ENCODE data around the gene PPCDC. TPM values are rescaled to one million over a fixed set of nuclear protein-coding genes. Genes with fewer than 3 reads are reported as not detected.

Gene PPCDC
- total RNA-seq, 2 experiments from 2014 or later: 19.6 to 20.7 TPM

GRCh38 chr15:75022783-75023180 is 608 bp upstream of the PPCDC start:
- ChIA-PET POLR2A (interaction anchor here (0.5 to 1.3 kb wide), 3 partner anchors 21 to 327 kb away, joined by 3 read pairs; partner anchors contain the start of gene SCAMP5), CTCF (interaction anchor here (1.4 to 2.2 kb wide), 5 partner anchors 12 to 182 kb away, joined by 3 to 14 read pairs (median 5); partner anchors contain the start of gene C15orf39)
- peaks cover 31% of the 10 kb centered on the region for H3K4me1 Mint-ChIP-seq
- peaks cover 5% of the 10 kb centered on the region for H3K36me3 Mint-ChIP-seq (ENCODE audit: low read depth)
- peak overlapping the region; percentile 97 for H3K4me3 Mint-ChIP-seq
- no peaks in the 10 kb centered on the region for H3K9me3 Mint-ChIP-seq
- no peak for DNase-seq
- peak overlapping the region; percentile 31 for H3K27ac Mint-ChIP-seq
- no peaks in the 10 kb centered on the region for H3K27me3 Mint-ChIP-seq

GRCh38 chr15:75023872-75024636 is 664 bp downstream of the PPCDC start:
- Mint-ChIP-seq H3K27me3 (no peaks in the 10 kb centered on the region), H3K9me3 (no peaks in the 10 kb centered on the region), H3K36me3 (ENCODE audit: low read depth) (peaks cover 5% of the 10 kb centered on the region), H3K27ac (peak overlapping the region; percentile 99), H3K4me3 (peak overlapping the region; percentile 97), H3K4me1 (peaks cover 33% of the 10 kb centered on the region)
- ChIA-PET CTCF (interaction anchor here (0.6 to 2.2 kb wide), 10 partner anchors 19 to 1978 kb away, joined by 3 to 14 read pairs (median 4); partner anchors contain the start of gene C15orf39), POLR2A (interaction anchor here (0.6 to 1.3 kb wide), 2 partner anchors 19 to 427 kb away, joined by 3 to 11 read pairs; partner anchors contain the start of gene SIN3A)
- peak; percentile 21 for DNase-seq

GRCh38 chr15:75025107-75025506 is 1.7 kb downstream of the PPCDC start:
- Mint-ChIP-seq H3K4me1 (peaks cover 40% of the 10 kb centered on the region), H3K4me3 (peak overlapping the region; percentile 97), H3K27ac (peak overlapping the region; percentile 99)

GRCh38 chr15:75025548-75026260 is 2.3 kb downstream of the PPCDC start:
- Mint-ChIP-seq H3K27ac (no peak overlapping the region), H3K9me3 (no peaks in the 10 kb centered on the region), H3K4me3 (peak overlapping the region; percentile 97), H3K4me1 (peaks cover 45% of the 10 kb centered on the region), H3K36me3 (ENCODE audit: low read depth) (peaks cover 7% of the 10 kb centered on the region), H3K27me3 (no peaks in the 10 kb centered on the region)
- no peak for DNase-seq
- ChIA-PET POLR2A (no interaction called here), CTCF (interaction anchor here (1.0 to 1.8 kb wide), 4 partner anchors 12 to 179 kb away, joined by 3 to 10 read pairs (median 6); partner anchors contain the start of gene C15orf39)

More at GRCh38 chr15:75025107-75025506, 1.7 kb downstream of the PPCDC start:
- CTCF ChIA-PET: interaction anchor here (0.7 to 1.8 kb wide), 4 partner anchors 18 to 1977 kb away, joined by 3 to 10 read pairs (median 4); partner anchors contain the start of gene C15orf39
- POLR2A ChIA-PET: no interaction called here
- no peaks in the 10 kb centered on the region for H3K9me3 Mint-ChIP-seq
- H3K36me3 Mint-ChIP-seq (ENCODE audit: low read depth): peaks cover 5% of the 10 kb centered on the region
- no peaks in the 10 kb centered on the region for H3K27me3 Mint-ChIP-seq
- no peak for DNase-seq

GRCh38 chr15:75027551-75027950 is 4.2 kb downstream of the PPCDC start:
- Mint-ChIP-seq H3K9me3 (no peaks in the 10 kb centered on the region), H3K27ac (no peak overlapping the region), H3K4me1 (peaks cover 61% of the 10 kb centered on the region), H3K4me3 (no peak overlapping the region), H3K36me3 (ENCODE audit: low read depth) (peaks cover 14% of the 10 kb centered on the region), H3K27me3 (no peaks in the 10 kb centered on the region)
- POLR2A ChIA-PET: no interaction called here
- DNase-seq: no peak
- CTCF ChIA-PET: interaction anchor here (1.1 to 1.4 kb wide), 2 partner anchors 172 to 174 kb away, joined by 3 to 4 read pairs; partner anchors contain the start of gene C15orf39

GRCh38 chr15:75028991-75029377 is 5.6 kb downstream of the PPCDC start:
- Mint-ChIP-seq H3K27ac (no peak overlapping the region), H3K36me3 (ENCODE audit: low read depth) (peaks cover 15% of the 10 kb centered on the region), H3K27me3 (no peaks in the 10 kb centered on the region), H3K9me3 (no peaks in the 10 kb centered on the region), H3K4me1 (peaks cover 58% of the 10 kb centered on the region), H3K4me3 (no peak overlapping the region)
- ChIA-PET POLR2A (no interaction called here), CTCF (interaction anchor here (0.6 to 3.8 kb wide), 17 partner anchors 10 to 187 kb away, joined by 3 to 34 read pairs (median 4); partner anchors contain the start of gene C15orf39)
- DNase-seq: no peak

GRCh38 chr15:75029378-75030022 is 6.1 kb downstream of the PPCDC start:
- peak; percentile 92 for DNase-seq
- H3K27ac Mint-ChIP-seq: no peak overlapping the region
- H3K9me3 Mint-ChIP-seq: no peaks in the 10 kb centered on the region
- peaks cover 54% of the 10 kb centered on the region for H3K4me1 Mint-ChIP-seq
- POLR2A ChIA-PET: no interaction called here
- CTCF ChIA-PET: interaction anchor here (0.6 to 3.8 kb wide), 21 partner anchors 8 to 278 kb away, joined by 3 to 34 read pairs (median 4); partner anchors contain the start of gene C15orf39
- no peaks in the 10 kb centered on the region for H3K27me3 Mint-ChIP-seq
- H3K4me3 Mint-ChIP-seq: no peak overlapping the region
- peaks cover 15% of the 10 kb centered on the region for H3K36me3 Mint-ChIP-seq (ENCODE audit: low read depth)

- ChIA-PET CTCF (interaction anchor here (0.6 to 3.8 kb wide), 13 partner anchors 9 to 186 kb away, joined by 3 to 34 read pairs (median 6); partner anchors contain the start of gene C15orf39), POLR2A (no interaction called here)
- H3K9me3 Mint-ChIP-seq: no peaks in the 10 kb centered on the region
- no peak overlapping the region for H3K4me3 Mint-ChIP-seq
- H3K4me1 Mint-ChIP-seq: peaks cover 50% of the 10 kb centered on the region
- no peaks in the 10 kb centered on the region for H3K27me3 Mint-ChIP-seq
- DNase-seq: no peak
- H3K27ac Mint-ChIP-seq: no peak overlapping the region
- peaks cover 15% of the 10 kb centered on the region for H3K36me3 Mint-ChIP-seq (ENCODE audit: low read depth)
Measured at GRCh38 chr15:75030023-75030413, 6.6 kb downstream of the PPCDC start.

GRCh38 chr15:75030424-75030823 is 7.0 kb downstream of the PPCDC start:
- DNase-seq: no peak
- Mint-ChIP-seq H3K27ac (no peak overlapping the region), H3K36me3 (ENCODE audit: low read depth) (peaks cover 15% of the 10 kb centered on the region), H3K4me3 (no peak overlapping the region), H3K27me3 (no peaks in the 10 kb centered on the region), H3K9me3 (no peaks in the 10 kb centered on the region), H3K4me1 (peaks cover 46% of the 10 kb centered on the region)
- POLR2A ChIA-PET: interaction anchor here (0.5 kb wide), 1 partner anchor 171 kb away, joined by 3 read pairs; no protein-coding TSS in a partner anchor
- CTCF ChIA-PET: interaction anchor here (1.9 to 3.8 kb wide), 4 partner anchors 13 to 179 kb away, joined by 6 to 34 read pairs (median 14); partner anchors contain the start of gene C15orf39

GRCh38 chr15:75031848-75032247 is 8.5 kb downstream of the PPCDC start:
- ChIA-PET CTCF (interaction anchor here (1.0 to 3.8 kb wide), 3 partner anchors 11 to 172 kb away, joined by 3 to 34 read pairs (median 6); partner anchors contain the start of gene C15orf39), POLR2A (no interaction called here)
- H3K36me3 Mint-ChIP-seq (ENCODE audit: low read depth): peaks cover 17% of the 10 kb centered on the region
- no peak overlapping the region for H3K4me3 Mint-ChIP-seq
- H3K27ac Mint-ChIP-seq: peak overlapping the region; percentile 25
- no peak for DNase-seq
- H3K27me3 Mint-ChIP-seq: no peaks in the 10 kb centered on the region
- no peaks in the 10 kb centered on the region for H3K9me3 Mint-ChIP-seq
- peaks cover 44% of the 10 kb centered on the region for H3K4me1 Mint-ChIP-seq

GRCh38 chr15:75032395-75032794 is 9.0 kb downstream of the PPCDC start:
- Mint-ChIP-seq H3K36me3 (ENCODE audit: low read depth) (peaks cover 22% of the 10 kb centered on the region), H3K27me3 (no peaks in the 10 kb centered on the region), H3K4me1 (peaks cover 50% of the 10 kb centered on the region), H3K27ac (no peak overlapping the region), H3K9me3 (no peaks in the 10 kb centered on the region), H3K4me3 (no peak overlapping the region)
- ChIA-PET POLR2A (no interaction called here), CTCF (interaction anchor here (1.0 to 3.8 kb wide), 3 partner anchors 11 to 171 kb away, joined by 3 to 34 read pairs (median 6); partner anchors contain the start of gene C15orf39)
- no peak for DNase-seq

- Mint-ChIP-seq H3K9me3 (no peaks in the 10 kb centered on the region), H3K4me3 (no peak overlapping the region), H3K27me3 (no peaks in the 10 kb centered on the region), H3K36me3 (ENCODE audit: low read depth) (peaks cover 24% of the 10 kb centered on the region), H3K4me1 (peaks cover 58% of the 10 kb centered on the region), H3K27ac (no peak overlapping the region)
- ChIA-PET CTCF (interaction anchor here (0.6 to 1.7 kb wide), 11 partner anchors 10 to 342 kb away, joined by 3 to 7 read pairs (median 4); partner anchors contain the start of genes C15orf39, PPCDC and SCAMP5), POLR2A (no interaction called here)
- no peak for DNase-seq
Measured at GRCh38 chr15:75033809-75034208, 10.4 kb downstream of the PPCDC start.

Measured in activated CD4-positive, alpha-beta T cell treated with anti-CD3 and anti-CD28 coated beads, Interleukin-2, amount 10 ng/mL, durations not matched to agents 7 days and 5 days (primary cell).